HCT116 (cell line): Measurements from ENCODE around the gene CDCP2. TPM values are rescaled to one million over a fixed set of nuclear protein-coding genes. Genes with fewer than 3 reads are reported as not detected.

Experiments used
- ATAC-seq: fragments of 200-7000 bp; cut with Tn5 transposase; 2 replicates; pipeline ENCODE4 v1.9.1; 2020; ENCODE audit warnings: mild to moderate bottlenecking, moderate library complexity
- BruUV-seq: library from RNA; stranded (reverse); fragments of 400-500 nt; replicated peaks from 2 replicates; lab custom pipeline; 2021; lab: Mats Ljungman, UMichigan
- CTCF ChIA-PET: fragments of 300-600 bp; sonication (Branson Sonifier 250); formaldehyde crosslinking; loops from one replicate; lab custom pipeline; 2021; ENCODE audit warnings: antibody characterized with exemption; lab: Charles Lee
- POLR2A ChIA-PET: fragments of 300-600, 350-600 bp; sonication (Branson Sonifier 250); formaldehyde crosslinking; loops from one replicate; lab custom pipeline; 2021; ENCODE audit warnings: antibody characterized with exemption; lab: Charles Lee
- RAD21 ChIA-PET, 2 experiments: fragments of 300-600 bp; sonication (Branson Sonifier 250); formaldehyde crosslinking; loops; one replicate each; lab custom pipeline; 2023; ENCODE audit warnings: low total read pairs in 2 of 2; ENCODE audit not compliant: uncharacterized antibody in 2 of 2, unreplicated experiment in 2 of 2, low non-redundant PET in 1 of 2; lab: Charles Lee
- DNase-seq: peaks from one replicate; pipeline ENCODE4 v3.0.0-alpha.2; 2010; ENCODE audit warnings: low read depth, low spot score
- H2AFZ ChIP-seq: fragments of 200-600 bp; shearing (Covaris generic), sonication (generic); 2 replicates; pipeline ENCODE4 v1.6.1; 2017; ENCODE audit warnings: low read depth, mixed run types, mixed read lengths, antibody characterized with exemption, low read length; ENCODE audit not compliant: poor library complexity, severe bottlenecking
- H3K27ac ChIP-seq: 2 replicates; pipeline ENCODE4 v1.5.1; 2012; ENCODE audit warnings: low read depth, low read length
- H3K27me3 ChIP-seq: fragments of 200-600 bp; sonication (generic); 2 replicates; pipeline ENCODE4 v1.6.1; 2016; ENCODE audit warnings: mixed run types, low read length, mixed read lengths; ENCODE audit not compliant: insufficient read depth
- H3K36me3 ChIP-seq, 2 experiments: fragments of 200-500 bp in 1 of 2; fragments of 200-600 bp in 1 of 2; sonication (Bioruptor generic) in 1 of 2; sonication (generic) in 1 of 2; 2 replicates each; pipeline versions ENCODE4 v1.5.1 to v1.6.1; 2014 to 2016; ENCODE audit warnings: low read length in 2 of 2, inconsistent platforms in 1 of 2, mixed read lengths in 1 of 2, mixed run types in 1 of 2; ENCODE audit not compliant: insufficient read depth in 2 of 2, control insufficient read depth in 1 of 2
- H3K4me1 ChIP-seq, 2 experiments: fragments of 200-600 bp in 1 of 2; sonication (generic) in 1 of 2; 2 replicates each; pipeline versions ENCODE4 v1.5.1 to v1.6.1; 2012 to 2017; ENCODE audit warnings: low read length in 2 of 2, inconsistent platforms in 1 of 2, mild to moderate bottlenecking in 1 of 2, mixed read lengths in 1 of 2, mixed run types in 1 of 2, moderate library complexity in 1 of 2; ENCODE audit not compliant: insufficient read depth in 2 of 2, control insufficient read depth in 1 of 2
- H3K4me2 ChIP-seq: fragments of 200-600 bp; sonication (generic); 2 replicates; pipeline ENCODE4 v1.6.1; 2017; ENCODE audit warnings: mixed run types, low read length, mixed read lengths
- H3K4me3 ChIP-seq, 2 experiments: fragments of 200-600 bp in 1 of 2; sonication (generic) in 1 of 2; replicated peaks in 1 of 2; 2 replicates each; pipeline ENCODE4 v1.5.1; 2011 to 2016; ENCODE audit warnings: low read length in 2 of 2, control low read depth in 1 of 2, low read depth in 1 of 2, mild to moderate bottlenecking in 1 of 2, mixed read lengths in 1 of 2, mixed run types in 1 of 2
- H3K79me2 ChIP-seq: fragments of 200-600 bp; sonication (generic); 2 replicates; pipeline ENCODE4 v1.6.1; 2017; ENCODE audit warnings: mild to moderate bottlenecking, mixed run types, low read length, moderate library complexity, mixed read lengths; ENCODE audit not compliant: insufficient read depth
- H3K9ac ChIP-seq: fragments of 200-600 bp; sonication (generic); 2 replicates; pipeline ENCODE4 v1.6.1; 2016; ENCODE audit warnings: low read length, mixed read lengths
- H3K9me2 ChIP-seq: fragments of 200-600 bp; sonication (generic), shearing (Covaris generic); 2 replicates; pipeline ENCODE4 v1.6.1; 2017; ENCODE audit warnings: mixed run types, mild to moderate bottlenecking, moderate library complexity; ENCODE audit not compliant: insufficient read depth
- H3K9me3 ChIP-seq, 2 experiments: fragments of 200-500 bp in 1 of 2; fragments of 200-600 bp in 1 of 2; sonication (Bioruptor generic) in 1 of 2; sonication (generic) in 1 of 2; 2 replicates each; pipeline ENCODE4 v1.6.1; 2014 to 2017; ENCODE audit warnings: low read length in 2 of 2, mixed read lengths in 2 of 2, inconsistent platforms in 1 of 2, low read depth in 1 of 2, mild to moderate bottlenecking in 1 of 2, mixed run types in 1 of 2, moderate library complexity in 1 of 2; ENCODE audit not compliant: control insufficient read depth in 1 of 2, insufficient read depth in 1 of 2
- H4K20me1 ChIP-seq: fragments of 200-600 bp; sonication (generic), shearing (Covaris generic); 2 replicates; pipeline ENCODE4 v1.6.1; 2017; ENCODE audit warnings: mixed run types, mild to moderate bottlenecking, moderate library complexity; ENCODE audit not compliant: insufficient read depth
- EGR1 ChIP-seq: IDR thresholded peaks from 2 replicates; pipeline ENCODE4 v1.6.1; 2012; ENCODE audit warnings: low read depth
- EZH2phosphoT487 ChIP-seq: fragments of 200-600 bp; IDR thresholded peaks from 2 replicates; pipeline ENCODE4 v1.6.1; 2018; ENCODE audit warnings: antibody characterized with exemption, borderline replicate concordance
- POLR2A ChIP-seq: IDR thresholded peaks from 2 replicates; pipeline ENCODE4 v1.7.0; 2011; ENCODE audit warnings: borderline replicate concordance; ENCODE audit not compliant: insufficient read depth, insufficient read length; ENCODE audit errors: extremely low read depth
- RAD21 ChIP-seq: IDR thresholded peaks from 2 replicates; pipeline ENCODE4 v1.6.1; 2012; ENCODE audit warnings: low read depth, mild to moderate bottlenecking
- SRF ChIP-seq: IDR thresholded peaks from 2 replicates; pipeline ENCODE4 v1.6.1; 2012; ENCODE audit warnings: low read depth
- intact Hi-C: fragments of 100-400 bp; cut with micrococcal nuclease; formaldehyde crosslinking; loops from 2 replicates; pipeline ENCODE4 v1.10.0; 2022
- total RNA-seq: library from RNA; stranded (reverse); gene quantifications from one replicate; pipeline ENCODE4 v1.2.1, GENCODE V29; 2021; ENCODE audit not compliant: unreplicated experiment

Gene CDCP2
- total RNA-seq, 1 experiment from 2014 or later = 0.22 TPM

DNA sequence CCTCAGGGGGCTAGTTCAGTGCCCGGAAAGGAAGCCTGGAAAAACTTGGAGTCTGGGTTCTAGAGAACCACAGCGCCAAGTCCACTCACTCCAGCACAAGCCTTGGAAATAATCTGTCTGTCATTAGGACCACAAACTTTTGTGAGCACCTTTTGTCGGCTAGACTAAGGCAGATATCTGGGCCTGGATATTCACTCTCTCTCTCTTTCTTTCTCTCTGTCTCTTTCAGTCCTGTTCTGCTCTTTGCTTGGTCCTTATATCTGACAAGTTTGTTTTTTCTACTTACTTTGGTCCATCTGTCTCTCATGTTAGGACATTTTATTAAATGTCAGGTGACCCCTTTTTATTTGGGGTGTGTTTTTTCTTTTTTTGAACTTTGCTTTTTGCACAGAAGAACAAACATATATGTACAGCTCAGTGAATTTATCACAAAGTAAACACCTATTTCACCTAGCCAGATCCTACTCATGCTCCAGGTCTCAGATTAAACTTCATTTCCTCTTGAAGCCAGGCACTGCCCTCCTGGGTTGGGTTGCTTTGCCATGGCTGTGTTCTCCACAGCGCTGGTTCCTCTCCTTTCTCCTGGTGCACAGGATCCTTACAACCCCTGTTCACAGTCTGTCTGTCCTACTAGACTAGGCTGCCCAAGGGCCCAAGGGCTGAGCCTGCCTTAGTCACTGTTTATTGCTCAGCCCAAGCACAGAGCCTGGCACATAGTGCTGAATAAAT lies 58.6 kb downstream of the CDCP2 start:
- no peak overlapping the region for H3K9ac ChIP-seq
- POLR2A ChIA-PET = no interaction called here
- TF ChIP-seq EZH2phosphoT487 = no peak
- TF ChIP-seq, all 23 proteins: peak for 0
- ChIA-PET RAD21 (no interaction called here), CTCF (no interaction called here)
- Histone ChIP-seq H3K27me3 (no peaks in the 10 kb centered on the region), H4K20me1 (no peaks in the 10 kb centered on the region), H2AFZ (no peak overlapping the region), H3K4me1 (no peaks in the 10 kb centered on the region), H3K4me3 (no peak overlapping the region), H3K79me2 (no peaks in the 10 kb centered on the region), H3K9me3 (no peaks in the 10 kb centered on the region), H3K9me2 (no peaks in the 10 kb centered on the region), H3K27ac (no peak overlapping the region), H3K36me3 (no peaks in the 10 kb centered on the region; a peak in 1 of 4 replicates), H3K4me2 (no peak overlapping the region)
- ATAC-seq (no peak), DNase-seq (no peak)
- BruUV-seq = no TSS peak
- intact Hi-C loops = no loop called here

DNA sequence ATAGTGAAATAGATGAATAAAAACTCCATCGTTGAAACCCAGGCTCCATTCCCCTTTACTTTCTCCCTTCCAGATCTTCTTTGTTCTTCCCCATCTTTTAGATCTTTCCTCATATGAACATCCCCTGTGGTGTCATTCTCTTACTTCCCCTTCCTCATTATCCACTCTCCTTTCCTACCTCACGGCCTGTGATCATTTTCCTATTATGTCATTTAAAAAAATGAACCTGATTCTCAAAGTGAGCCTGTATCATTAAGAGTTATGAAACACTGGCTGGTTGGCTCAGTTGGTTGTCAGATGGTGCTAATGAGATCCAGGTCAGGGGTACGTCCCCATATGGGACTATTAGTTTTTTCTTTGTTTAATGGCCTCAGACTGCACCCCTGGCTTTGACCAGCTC lies 61.1 kb downstream of the CDCP2 start:
- DNase-seq (no peak), ATAC-seq (no peak)
- H3K4me1 ChIP-seq = no peaks in the 10 kb centered on the region
- ChIA-PET POLR2A (no interaction called here), RAD21 (no interaction called here), CTCF (no interaction called here)
- H3K9me2 ChIP-seq = no peaks in the 10 kb centered on the region
- no peaks in the 10 kb centered on the region for H4K20me1 ChIP-seq
- H3K4me2 ChIP-seq = no peak overlapping the region
- H3K9ac ChIP-seq = no peak overlapping the region
- no peak overlapping the region for H2AFZ ChIP-seq
- no TSS peak for BruUV-seq
- H3K27me3 ChIP-seq = no peaks in the 10 kb centered on the region
- H3K27ac ChIP-seq = no peak overlapping the region
- H3K9me3 ChIP-seq = no peaks in the 10 kb centered on the region
- H3K79me2 ChIP-seq = no peaks in the 10 kb centered on the region
- no peaks in the 10 kb centered on the region for H3K36me3 ChIP-seq
- H3K4me3 ChIP-seq = no peak overlapping the region
- TF ChIP-seq SRF (no peak), RAD21 (no peak), EZH2phosphoT487 (no peak), POLR2A (no peak), EGR1 (no peak)
- intact Hi-C loops = no loop called here
